ENCODE results near the gene LRBA. TPM values are rescaled to one million over a fixed set of nuclear protein-coding genes. Genes with fewer than 3 reads are reported as not detected.

LRBA gene
- total and polyA plus RNA-seq, 9 of the 15 experiments (the other 6 are each of a cell fraction or from before 2014, with no cell fraction given): 24.2 to 88.7 (median 59.7) TPM

DNA sequence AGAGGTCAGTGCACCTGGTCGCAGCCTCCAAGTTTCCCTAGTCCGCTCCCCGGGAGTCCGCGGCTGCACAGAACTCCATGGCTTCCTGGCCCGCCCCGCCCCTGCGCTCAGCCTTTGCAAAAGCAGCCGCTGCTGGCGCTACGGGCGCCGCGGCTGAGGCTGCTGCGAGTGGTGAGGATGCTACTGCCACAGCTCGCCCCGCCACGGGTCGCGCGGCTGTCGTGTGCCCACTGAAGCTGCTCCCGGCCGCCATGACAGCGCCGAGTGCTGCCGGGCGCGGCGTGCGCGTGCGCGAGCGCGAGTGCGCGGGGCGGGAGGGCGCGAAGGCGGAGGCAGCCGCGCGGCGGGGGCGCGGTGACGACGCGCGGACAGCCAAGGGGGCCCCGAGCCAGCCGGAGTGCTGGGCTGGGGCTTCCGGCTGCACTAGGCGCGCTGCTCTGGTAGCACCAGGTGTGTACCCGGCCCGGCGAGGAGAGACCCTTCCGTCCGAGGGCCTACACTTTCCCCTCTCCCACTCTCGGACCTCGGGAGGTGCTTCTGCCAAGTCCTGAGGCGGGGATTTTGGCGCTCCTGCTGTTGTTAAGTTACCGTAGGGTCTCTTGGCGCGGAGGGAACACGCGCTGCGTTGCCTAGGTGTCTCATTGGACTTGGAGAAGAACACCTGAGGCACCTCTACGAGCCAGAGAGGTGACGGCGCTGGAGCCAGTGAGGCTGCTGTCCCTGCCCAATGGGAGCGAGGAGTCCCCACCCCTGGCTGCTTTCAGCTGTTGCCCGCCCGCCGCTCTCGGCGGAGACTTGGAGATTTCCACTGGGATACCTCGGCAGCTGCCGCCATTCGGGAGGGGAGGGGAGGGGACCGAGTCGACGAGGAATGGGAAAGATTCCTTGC is 619 bp upstream of the LRBA start (continued):
- TF ChIP-seq IFI16 (CRISPR knock-in tag; IDR thresholded peaks at IDR 0.05): no peak
- TF ChIP-seq PHB (CRISPR knock-in tag; IDR thresholded peaks at IDR 0.05): no peak
- TF ChIP-seq ZNF23 (CRISPR knock-in tag; IDR thresholded peaks at IDR 0.05): no peak
- peak; percentile 15 for TF ChIP-seq NFIC (IDR thresholded peaks at IDR 0.05)
- TF ChIP-seq ZBTB43 (CRISPR knock-in tag; IDR thresholded peaks at IDR 0.05): no peak

DNA sequence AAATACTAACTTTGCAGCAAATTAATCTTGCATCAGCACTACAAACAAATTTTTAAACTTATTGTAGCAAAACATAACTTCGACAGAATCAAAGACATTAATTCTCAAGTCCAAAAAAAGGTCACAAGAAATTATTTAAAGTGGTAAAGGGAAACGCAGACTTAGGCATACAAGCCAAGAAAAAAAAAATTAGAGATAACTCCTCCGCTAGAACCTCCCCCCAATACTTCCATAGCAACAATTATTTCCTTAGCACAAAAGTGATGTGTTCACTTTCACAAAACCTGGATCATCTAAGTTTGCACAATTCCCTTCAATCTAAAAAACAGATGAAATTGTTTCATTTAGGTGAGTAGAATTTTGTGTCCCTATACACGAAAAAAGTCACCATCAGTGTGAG is 1.1 kb downstream of the LRBA start:
- in situ Hi-C loops (cut with MboI) (no loop called here), intact Hi-C loops (cut with micrococcal nuclease) (loop anchor here (1.0 to 10.0 kb wide), 4 partner anchors 32 to 699 kb away; partner anchors contain the start of gene RPS3A)
- Histone ChIP-seq H3K9me1 (ENCODE audit: control insufficient read depth, insufficient read depth, low read length) (no peaks in the 10 kb centered on the region), H3K4me2 (ENCODE audit: insufficient read depth, low read length) (peak overlapping the region; percentile 95), H3K4me1 (replicated peaks in 1 of 2; ENCODE audit: control insufficient read depth in 2 of 2, insufficient read depth in 2 of 2, low read length in 2 of 2) (peaks cover 0 to 17% of the 10 kb centered on the region in 2 experiments; a peak in 2 of 5 replicates), H3K79me2 (ENCODE audit: control insufficient read depth, insufficient read depth, low read length) (peaks cover 72% of the 10 kb centered on the region), H3K9ac (ENCODE audit: insufficient read depth in 1 of 2, low read depth in 2 of 2, low read length in 2 of 2) (peak overlapping the region in 1 of 2 experiments; percentile 95; a peak in 2 of 4 replicates), H3K27ac (ENCODE audit: extremely low read depth, low read depth, low read length) (peak overlapping the region; percentile 97), H3K27me3 (ENCODE audit: control insufficient read depth in 2 of 2, insufficient read depth in 2 of 2, low read length in 2 of 2) (no peaks in the 10 kb centered on the region), H2AFZ (ENCODE audit: low read depth, low read length) (peak overlapping the region; percentile 97; the same call in 1 of the 2 replicates), H4K20me1 (replicated peaks; ENCODE audit: control insufficient read depth, insufficient read depth, low read length) (no peaks in the 10 kb centered on the region), H3K4me3 (peak overlapping the region; percentile 98), H3K9me3 (replicated peaks; ENCODE audit: control insufficient read depth, insufficient read depth, low read depth, low read length) (no peaks in the 10 kb centered on the region), H3K36me3 (ENCODE audit: control insufficient read depth, insufficient read depth, low read length) (peaks cover 23% of the 10 kb centered on the region; the same call in 1 of the 3 replicates)
- FAIRE-seq: no peak
- no TSS peak for BruUV-seq (replicated peaks)
- POLR2A ChIA-PET: interaction anchor here (1.0 to 2.1 kb wide), 3 partner anchors 8 to 16 kb away, joined by 4 read pairs; no protein-coding TSS in a partner anchor
- WGBS (ENCODE audit: insufficient coverage, low coverage, missing lambda C conversion rate): 0% methylated on average over 4 of the region's 4 CpGs
- ATAC-seq: no peak
- CTCF ChIA-PET (ENCODE audit: low intra/inter-chr PET ratio): no interaction called here
- no peak for DNase-seq (ENCODE audit: extremely low read depth in 1 of 4, low spot score in 3 of 4)
- TF ChIP-seq RBM34 (IDR thresholded peaks at IDR 0.05; ENCODE audit: borderline replicate concordance, insufficient read depth, low read length) (no peak), NCOA4 (IDR thresholded peaks at IDR 0.05; ENCODE audit: partially characterized antibody) (no peak), CUX1 (CRISPR knock-in tag; IDR thresholded peaks at IDR 0.05) (no peak), RFX1 (IDR thresholded peaks at IDR 0.05) (peak; percentile 43; the same call in 1 of the 2 replicates), SAFB (IDR thresholded peaks at IDR 0.05; ENCODE audit: borderline replicate concordance, low read depth, low read length) (no peak), ELF2 (CRISPR knock-in tag; IDR thresholded peaks at IDR 0.05) (0 out of 2 replicates have a peak, but pooled peaks have one; percentile 45)
- TF ChIP-seq, protein P1, sequence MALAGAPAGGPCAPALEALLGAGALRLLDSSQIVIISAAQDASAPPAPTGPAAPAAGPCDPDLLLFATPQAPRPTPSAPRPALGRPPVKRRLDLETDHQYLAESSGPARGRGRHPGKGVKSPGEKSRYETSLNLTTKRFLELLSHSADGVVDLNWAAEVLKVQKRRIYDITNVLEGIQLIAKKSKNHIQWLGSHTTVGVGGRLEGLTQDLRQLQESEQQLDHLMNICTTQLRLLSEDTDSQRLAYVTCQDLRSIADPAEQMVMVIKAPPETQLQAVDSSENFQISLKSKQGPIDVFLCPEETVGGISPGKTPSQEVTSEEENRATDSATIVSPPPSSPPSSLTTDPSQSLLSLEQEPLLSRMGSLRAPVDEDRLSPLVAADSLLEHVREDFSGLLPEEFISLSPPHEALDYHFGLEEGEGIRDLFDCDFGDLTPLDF (CRISPR knock-in tag; IDR thresholded peaks at IDR 0.05): no peak

Data from K562 (cell line).